HCT116 (cell line): Measurements from ENCODE around the gene KASH5. TPM values are rescaled to one million over a fixed set of nuclear protein-coding genes. Genes with fewer than 3 reads are reported as not detected.

Experiments used
- ATAC-seq: fragments of 200-7000 bp; cut with Tn5 transposase; 2 replicates; pipeline ENCODE4 v1.9.1; 2020; ENCODE audit warnings: mild to moderate bottlenecking, moderate library complexity
- BruUV-seq: library from RNA; stranded (reverse); fragments of 400-500 nt; replicated peaks from 2 replicates; lab custom pipeline; 2021; lab: Mats Ljungman, UMichigan
- CTCF ChIA-PET: fragments of 300-600 bp; sonication (Branson Sonifier 250); formaldehyde crosslinking; loops from one replicate; lab custom pipeline; 2021; ENCODE audit warnings: antibody characterized with exemption; lab: Charles Lee
- POLR2A ChIA-PET: fragments of 300-600, 350-600 bp; sonication (Branson Sonifier 250); formaldehyde crosslinking; loops from one replicate; lab custom pipeline; 2021; ENCODE audit warnings: antibody characterized with exemption; lab: Charles Lee
- RAD21 ChIA-PET, 2 experiments: fragments of 300-600 bp; sonication (Branson Sonifier 250); formaldehyde crosslinking; loops; one replicate each; lab custom pipeline; 2023; ENCODE audit warnings: low total read pairs in 2 of 2; ENCODE audit not compliant: uncharacterized antibody in 2 of 2, unreplicated experiment in 2 of 2, low non-redundant PET in 1 of 2; lab: Charles Lee
- DNase-seq: peaks from one replicate; pipeline ENCODE4 v3.0.0-alpha.2; 2010; ENCODE audit warnings: low read depth, low spot score
- H2AFZ ChIP-seq: fragments of 200-600 bp; shearing (Covaris generic), sonication (generic); 2 replicates; pipeline ENCODE4 v1.6.1; 2017; ENCODE audit warnings: low read depth, mixed run types, mixed read lengths, antibody characterized with exemption, low read length; ENCODE audit not compliant: poor library complexity, severe bottlenecking
- H3K27ac ChIP-seq: 2 replicates; pipeline ENCODE4 v1.5.1; 2012; ENCODE audit warnings: low read depth, low read length
- H3K27me3 ChIP-seq: fragments of 200-600 bp; sonication (generic); 2 replicates; pipeline ENCODE4 v1.6.1; 2016; ENCODE audit warnings: mixed run types, low read length, mixed read lengths; ENCODE audit not compliant: insufficient read depth
- H3K36me3 ChIP-seq, 2 experiments: fragments of 200-500 bp in 1 of 2; fragments of 200-600 bp in 1 of 2; sonication (Bioruptor generic) in 1 of 2; sonication (generic) in 1 of 2; 2 replicates each; pipeline versions ENCODE4 v1.5.1 to v1.6.1; 2014 to 2016; ENCODE audit warnings: low read length in 2 of 2, inconsistent platforms in 1 of 2, mixed read lengths in 1 of 2, mixed run types in 1 of 2; ENCODE audit not compliant: insufficient read depth in 2 of 2, control insufficient read depth in 1 of 2
- H3K4me1 ChIP-seq, 2 experiments: fragments of 200-600 bp in 1 of 2; sonication (generic) in 1 of 2; 2 replicates each; pipeline versions ENCODE4 v1.5.1 to v1.6.1; 2012 to 2017; ENCODE audit warnings: low read length in 2 of 2, inconsistent platforms in 1 of 2, mild to moderate bottlenecking in 1 of 2, mixed read lengths in 1 of 2, mixed run types in 1 of 2, moderate library complexity in 1 of 2; ENCODE audit not compliant: insufficient read depth in 2 of 2, control insufficient read depth in 1 of 2
- H3K4me2 ChIP-seq: fragments of 200-600 bp; sonication (generic); 2 replicates; pipeline ENCODE4 v1.6.1; 2017; ENCODE audit warnings: mixed run types, low read length, mixed read lengths
- H3K4me3 ChIP-seq, 2 experiments: fragments of 200-600 bp in 1 of 2; sonication (generic) in 1 of 2; replicated peaks in 1 of 2; 2 replicates each; pipeline ENCODE4 v1.5.1; 2011 to 2016; ENCODE audit warnings: low read length in 2 of 2, control low read depth in 1 of 2, low read depth in 1 of 2, mild to moderate bottlenecking in 1 of 2, mixed read lengths in 1 of 2, mixed run types in 1 of 2
- H3K79me2 ChIP-seq: fragments of 200-600 bp; sonication (generic); 2 replicates; pipeline ENCODE4 v1.6.1; 2017; ENCODE audit warnings: mild to moderate bottlenecking, mixed run types, low read length, moderate library complexity, mixed read lengths; ENCODE audit not compliant: insufficient read depth
- H3K9ac ChIP-seq: fragments of 200-600 bp; sonication (generic); 2 replicates; pipeline ENCODE4 v1.6.1; 2016; ENCODE audit warnings: low read length, mixed read lengths
- H3K9me2 ChIP-seq: fragments of 200-600 bp; sonication (generic), shearing (Covaris generic); 2 replicates; pipeline ENCODE4 v1.6.1; 2017; ENCODE audit warnings: mixed run types, mild to moderate bottlenecking, moderate library complexity; ENCODE audit not compliant: insufficient read depth
- H3K9me3 ChIP-seq, 2 experiments: fragments of 200-500 bp in 1 of 2; fragments of 200-600 bp in 1 of 2; sonication (Bioruptor generic) in 1 of 2; sonication (generic) in 1 of 2; 2 replicates each; pipeline ENCODE4 v1.6.1; 2014 to 2017; ENCODE audit warnings: low read length in 2 of 2, mixed read lengths in 2 of 2, inconsistent platforms in 1 of 2, low read depth in 1 of 2, mild to moderate bottlenecking in 1 of 2, mixed run types in 1 of 2, moderate library complexity in 1 of 2; ENCODE audit not compliant: control insufficient read depth in 1 of 2, insufficient read depth in 1 of 2
- H4K20me1 ChIP-seq: fragments of 200-600 bp; sonication (generic), shearing (Covaris generic); 2 replicates; pipeline ENCODE4 v1.6.1; 2017; ENCODE audit warnings: mixed run types, mild to moderate bottlenecking, moderate library complexity; ENCODE audit not compliant: insufficient read depth
- EZH2 ChIP-seq: fragments of 200-600 bp; sonication (generic); IDR thresholded peaks from 2 replicates; pipeline ENCODE4 v1.6.1; 2017; ENCODE audit warnings: antibody characterized with exemption, mixed run types
- EZH2phosphoT487 ChIP-seq: fragments of 200-600 bp; IDR thresholded peaks from 2 replicates; pipeline ENCODE4 v1.6.1; 2018; ENCODE audit warnings: antibody characterized with exemption, borderline replicate concordance
- FOSL1 ChIP-seq: IDR thresholded peaks from 2 replicates; pipeline ENCODE4 v1.6.1; 2012; ENCODE audit warnings: low read depth
- SRF ChIP-seq: IDR thresholded peaks from 2 replicates; pipeline ENCODE4 v1.6.1; 2012; ENCODE audit warnings: low read depth
- YY1 ChIP-seq: IDR thresholded peaks from 2 replicates; pipeline ENCODE4 v1.6.1; 2011; ENCODE audit warnings: low read length, low read depth, moderate library complexity, mild to moderate bottlenecking; ENCODE audit not compliant: insufficient replicate concordance; ENCODE audit errors: extremely low read depth
- ZNF274 ChIP-seq: fragments of 200-500 bp; sonication (Bioruptor generic); IDR thresholded peaks from 2 replicates; pipeline ENCODE4 v1.6.1; 2014; ENCODE audit warnings: mild to moderate bottlenecking, low read depth, low read length, inconsistent platforms
- intact Hi-C: fragments of 100-400 bp; cut with micrococcal nuclease; formaldehyde crosslinking; loops from 2 replicates; pipeline ENCODE4 v1.10.0; 2022
- total RNA-seq: library from RNA; stranded (reverse); gene quantifications from one replicate; pipeline ENCODE4 v1.2.1, GENCODE V29; 2021; ENCODE audit not compliant: unreplicated experiment

The KASH5 gene
- total RNA-seq, 1 experiment from 2014 or later: not detected

DNA sequence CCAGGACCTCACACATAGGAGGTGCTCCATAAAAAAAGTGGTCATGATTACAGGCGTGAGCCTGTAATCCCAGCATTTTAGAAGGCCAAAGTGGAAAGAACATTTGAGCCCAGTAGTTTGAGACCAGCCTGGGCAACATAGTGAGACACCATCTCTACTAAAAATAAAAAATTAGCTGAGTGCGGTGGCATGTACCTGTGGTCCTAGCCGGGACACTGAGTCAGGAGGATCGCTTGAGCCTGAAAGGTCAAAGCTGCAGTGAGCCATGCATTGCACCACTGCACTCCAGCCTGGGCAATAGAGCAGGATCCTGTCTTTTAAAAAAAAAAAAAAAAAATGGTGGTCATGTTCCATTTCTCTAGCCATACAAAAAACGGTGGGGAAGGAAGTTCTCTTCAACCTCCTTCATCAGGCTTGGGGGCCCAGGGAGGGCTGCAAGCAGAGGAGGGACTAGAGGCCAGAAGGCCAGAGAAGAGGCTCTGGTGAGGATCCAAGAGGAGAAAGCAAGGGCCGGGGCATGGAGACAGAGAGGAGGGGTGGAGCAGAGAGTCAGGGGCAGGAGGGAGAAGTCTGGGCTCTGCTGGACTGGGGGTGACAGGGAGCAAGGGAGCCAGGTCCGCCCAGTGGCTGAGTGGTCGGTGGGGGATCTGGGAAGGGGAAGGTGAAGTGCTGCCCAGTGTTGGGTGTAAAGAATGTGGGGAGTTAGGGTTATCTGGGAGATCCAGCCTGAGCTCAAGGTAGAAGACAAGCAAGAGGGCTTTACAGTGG lies 8.9 kb downstream of the KASH5 start:
- no TSS peak for BruUV-seq
- H3K9me3 ChIP-seq: no peaks in the 10 kb centered on the region
- POLR2A ChIA-PET: interaction anchor here (0.7 kb wide), 1 partner anchor 14 kb away, joined by 3 read pairs; no protein-coding TSS in a partner anchor
- CTCF ChIA-PET: no interaction called here
- intact Hi-C loops: no loop called here
- no peak overlapping the region for H3K9ac ChIP-seq
- H3K27ac ChIP-seq: no peak overlapping the region
- H3K4me2 ChIP-seq: no peak overlapping the region
- no peak for DNase-seq
- H3K4me3 ChIP-seq: no peak overlapping the region
- TF ChIP-seq ZNF274: no peak
- TF ChIP-seq, all 23 proteins: peak for 0
- no peaks in the 10 kb centered on the region for H3K79me2 ChIP-seq
- H3K4me1 ChIP-seq: peaks cover 3 to 4% of the 10 kb centered on the region in 2 experiments; a peak in 3 of 4 replicates
- ATAC-seq: no peak
- H3K9me2 ChIP-seq: no peaks in the 10 kb centered on the region
- RAD21 ChIA-PET: interaction anchor here (0.7 to 1.0 kb wide), 2 partner anchors 72 to 79 kb away, joined by 3 to 4 read pairs; no protein-coding TSS in a partner anchor
- no peak overlapping the region for H2AFZ ChIP-seq
- no peaks in the 10 kb centered on the region for H4K20me1 ChIP-seq
- no peaks in the 10 kb centered on the region for H3K27me3 ChIP-seq
- H3K36me3 ChIP-seq: no peaks in the 10 kb centered on the region

DNA sequence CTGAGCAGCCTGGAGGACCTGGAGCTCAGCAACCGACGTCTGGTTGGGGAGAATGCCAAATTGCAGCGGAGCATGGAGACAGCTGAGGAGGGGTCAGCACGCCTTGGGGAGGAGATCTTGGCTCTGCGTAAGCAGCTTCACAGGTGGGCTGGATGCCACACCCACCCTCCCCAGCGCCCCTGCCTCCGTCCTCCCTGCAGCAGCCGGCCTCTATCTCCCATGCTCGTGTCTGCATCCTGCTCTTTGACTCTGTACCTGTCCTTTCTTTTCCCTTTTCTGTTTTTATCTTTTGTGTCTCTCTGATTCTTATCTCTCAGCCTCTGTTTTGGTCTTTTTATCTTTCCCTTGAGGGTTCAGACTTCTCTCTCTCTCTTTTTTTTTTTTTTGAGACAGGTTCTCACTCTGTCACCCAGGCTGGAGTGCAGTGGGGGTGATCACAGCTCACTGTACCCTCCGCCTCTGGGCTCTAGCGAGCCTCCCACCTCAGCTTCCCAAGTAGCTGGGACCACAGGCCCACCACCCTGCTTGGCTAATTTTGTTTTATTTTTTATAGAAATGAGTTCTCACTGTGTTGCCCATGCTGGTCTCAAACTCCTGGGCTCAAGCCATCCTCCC lies 10.1 kb downstream of the KASH5 start:
- H3K27ac ChIP-seq: no peak overlapping the region
- TF ChIP-seq YY1 (no peak), EZH2phosphoT487 (no peak), FOSL1 (no peak), SRF (no peak), EZH2 (no peak)
- TF ChIP-seq, all 23 proteins: peak for 0
- DNase-seq (no peak), ATAC-seq (no peak)
- Histone ChIP-seq H3K9ac (no peak overlapping the region), H3K36me3 (no peaks in the 10 kb centered on the region), H3K9me3 (no peaks in the 10 kb centered on the region), H4K20me1 (no peaks in the 10 kb centered on the region), H3K4me1 (no peaks in the 10 kb centered on the region), H3K4me3 (no peak overlapping the region), H3K79me2 (no peaks in the 10 kb centered on the region), H3K27me3 (no peaks in the 10 kb centered on the region), H3K9me2 (no peaks in the 10 kb centered on the region), H3K4me2 (no peak overlapping the region), H2AFZ (no peak overlapping the region)
- intact Hi-C loops: no loop called here
- POLR2A ChIA-PET: interaction anchor here (1.2 kb wide), 1 partner anchor 55 kb away, joined by 3 read pairs; the partner anchor contains the start of gene ALDH16A1
- CTCF ChIA-PET: no interaction called here
- RAD21 ChIA-PET: no interaction called here
- no TSS peak for BruUV-seq
